ENCODE results near the gene S100A12. TPM values are rescaled to one million over a fixed set of nuclear protein-coding genes. Genes with fewer than 3 reads are reported as not detected.

S100A12 gene
- polyA plus RNA-seq, 3 donors, result 1,275 to 2,834 (median 2,543) TPM

DNA sequence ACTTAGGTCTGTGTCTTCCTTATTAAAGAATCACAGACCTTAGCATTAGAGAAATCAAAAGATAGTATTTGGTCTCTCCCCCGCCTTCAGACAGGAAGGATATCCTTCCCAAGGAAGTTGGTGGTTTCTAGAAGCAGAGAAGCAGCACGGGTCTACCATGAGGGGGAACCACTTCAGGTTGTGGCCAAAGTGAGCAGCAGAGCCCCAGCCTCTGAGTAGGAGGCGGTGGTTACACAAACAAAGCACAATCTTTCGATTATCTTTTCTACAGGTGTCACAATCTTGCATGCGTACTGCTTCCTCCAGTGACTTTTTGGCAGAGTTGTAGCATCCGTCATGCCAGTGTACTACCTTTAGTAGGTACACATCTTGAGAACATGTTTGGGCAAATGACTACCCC is 35.6 kb downstream of the S100A12 start:
- WGBS (ENCODE audit: insufficient coverage), result 47% methylated on average over 5 of the region's 6 CpGs
- peaks cover 32% of the 10 kb centered on the region for H3K4me1 Mint-ChIP-seq
- no peaks in the 10 kb centered on the region for H3K36me3 Mint-ChIP-seq
- H3K9me3 Mint-ChIP-seq, result peaks cover 0 to 3% (median 0%) of the 10 kb centered on the region in 7 donors
- TF ChIP-seq, protein P1, sequence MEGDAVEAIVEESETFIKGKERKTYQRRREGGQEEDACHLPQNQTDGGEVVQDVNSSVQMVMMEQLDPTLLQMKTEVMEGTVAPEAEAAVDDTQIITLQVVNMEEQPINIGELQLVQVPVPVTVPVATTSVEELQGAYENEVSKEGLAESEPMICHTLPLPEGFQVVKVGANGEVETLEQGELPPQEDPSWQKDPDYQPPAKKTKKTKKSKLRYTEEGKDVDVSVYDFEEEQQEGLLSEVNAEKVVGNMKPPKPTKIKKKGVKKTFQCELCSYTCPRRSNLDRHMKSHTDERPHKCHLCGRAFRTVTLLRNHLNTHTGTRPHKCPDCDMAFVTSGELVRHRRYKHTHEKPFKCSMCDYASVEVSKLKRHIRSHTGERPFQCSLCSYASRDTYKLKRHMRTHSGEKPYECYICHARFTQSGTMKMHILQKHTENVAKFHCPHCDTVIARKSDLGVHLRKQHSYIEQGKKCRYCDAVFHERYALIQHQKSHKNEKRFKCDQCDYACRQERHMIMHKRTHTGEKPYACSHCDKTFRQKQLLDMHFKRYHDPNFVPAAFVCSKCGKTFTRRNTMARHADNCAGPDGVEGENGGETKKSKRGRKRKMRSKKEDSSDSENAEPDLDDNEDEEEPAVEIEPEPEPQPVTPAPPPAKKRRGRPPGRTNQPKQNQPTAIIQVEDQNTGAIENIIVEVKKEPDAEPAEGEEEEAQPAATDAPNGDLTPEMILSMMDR (IDR thresholded peaks at IDR 0.05), result no peak
- Histone ChIP-seq H3K9me3 (replicated peaks in 1 of 2; ENCODE audit: control insufficient read depth in 1 of 2, insufficient read depth in 1 of 2, low read length in 2 of 2) (no peaks in the 10 kb centered on the region), H3K4me1 (ENCODE audit: control insufficient read depth in 1 of 2, insufficient read depth in 2 of 2, low read length in 2 of 2) (peaks cover 11 to 16% of the 10 kb centered on the region in 2 donors), H3K27me3 (ENCODE audit: control insufficient read depth in 2 of 2, insufficient read depth in 2 of 2, low read length in 2 of 2) (no peaks in the 10 kb centered on the region), H3K9ac (ENCODE audit: insufficient read depth, low read length, poor library complexity, severe bottlenecking) (no peak overlapping the region), H3K4me2 (replicated peaks; ENCODE audit: extremely low read depth, low read length, poor library complexity, severe bottlenecking) (no peak overlapping the region), H3K79me2 (ENCODE audit: insufficient read depth, low read length) (no peaks in the 10 kb centered on the region), H3K36me3 (replicated peaks in 1 of 2; ENCODE audit: control insufficient read depth in 1 of 2, insufficient read depth in 2 of 2, low read length in 2 of 2) (no peaks in the 10 kb centered on the region), H2AFZ (ENCODE audit: insufficient read depth, low read depth, low read length, poor library complexity, severe bottlenecking) (no peak overlapping the region), H3K4me3 (replicated peaks in 1 of 3; ENCODE audit: low read depth in 2 of 3, low read length in 3 of 3) (no peak overlapping the region), H3K27ac (ENCODE audit: low read depth in 1 of 2, low read length in 2 of 2) (no peak overlapping the region), H4K20me1 (ENCODE audit: insufficient read depth, low read length) (no peaks in the 10 kb centered on the region)
- intact Hi-C loops (cut with micrococcal nuclease), result no loop called here
- no peak overlapping the region for H3K4me3 Mint-ChIP-seq
- peaks cover 3 to 10% (median 6%) of the 10 kb centered on the region in 3 donors for H3K27me3 Mint-ChIP-seq (ENCODE audit: low read depth in 3 of 3)
- H3K27ac Mint-ChIP-seq, result no peak overlapping the region
- DNase-seq, result no peak

DNA sequence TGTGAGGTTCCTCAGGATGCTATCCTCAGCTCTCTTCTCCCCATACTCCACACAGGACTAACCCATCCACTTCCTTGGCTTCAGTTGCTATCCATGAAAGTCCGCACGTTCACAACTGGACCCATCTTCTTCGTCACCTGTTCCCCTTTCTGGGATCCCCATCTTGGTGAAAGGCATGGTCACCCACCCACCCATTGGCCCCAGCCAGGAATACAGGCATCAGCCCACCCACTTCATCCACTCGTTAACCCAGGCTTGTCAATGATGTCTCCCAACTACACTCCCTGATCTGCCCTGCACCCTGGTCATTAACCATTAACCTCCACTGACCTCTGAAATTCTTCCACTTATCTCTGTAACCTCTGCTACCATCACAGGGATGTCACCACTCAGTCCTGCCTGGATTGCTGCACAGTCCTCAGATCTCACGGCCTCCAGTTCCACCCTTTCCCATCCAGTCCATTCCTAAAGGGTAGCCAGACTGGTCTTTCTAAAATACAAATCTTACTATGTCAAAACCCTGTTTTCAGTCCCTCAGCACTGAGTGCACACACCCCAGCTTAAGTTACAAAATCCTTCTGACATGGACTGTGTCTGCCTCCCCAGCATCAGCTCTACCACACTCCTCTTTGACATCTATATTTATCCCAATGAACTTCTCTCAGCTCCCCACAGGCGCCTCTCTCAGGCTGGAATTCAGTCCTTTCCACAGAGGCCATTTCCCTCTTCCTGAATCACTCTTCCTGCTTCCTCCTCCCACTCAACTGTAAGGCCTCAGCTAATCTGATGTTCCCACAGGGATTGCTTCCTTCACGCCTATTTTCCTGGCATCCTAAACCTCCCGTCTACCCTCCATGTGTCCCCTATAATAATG is 37.2 kb downstream of the S100A12 start:
- H3K4me2 ChIP-seq (replicated peaks; ENCODE audit: extremely low read depth, low read length, poor library complexity, severe bottlenecking), result no peak overlapping the region
- TF ChIP-seq, protein P1 (IDR thresholded peaks at IDR 0.05), result no peak
- H3K27me3 Mint-ChIP-seq (ENCODE audit: low read depth in 3 of 3), result peaks cover 3 to 7% (median 6%) of the 10 kb centered on the region in 3 donors
- no peaks in the 10 kb centered on the region for H3K36me3 Mint-ChIP-seq
- H4K20me1 ChIP-seq (ENCODE audit: insufficient read depth, low read length), result no peaks in the 10 kb centered on the region
- H3K9me3 ChIP-seq (replicated peaks in 1 of 2; ENCODE audit: control insufficient read depth in 1 of 2, insufficient read depth in 1 of 2, low read length in 2 of 2), result no peaks in the 10 kb centered on the region
- no peak overlapping the region for H3K4me3 ChIP-seq (replicated peaks in 1 of 3; ENCODE audit: low read depth in 2 of 3, low read length in 3 of 3)
- H3K27ac Mint-ChIP-seq, result peak overlapping the region in 1 of 7 donors; percentile 22
- H3K36me3 ChIP-seq (replicated peaks in 1 of 2; ENCODE audit: control insufficient read depth in 1 of 2, insufficient read depth in 2 of 2, low read length in 2 of 2), result no peaks in the 10 kb centered on the region
- H3K9me3 Mint-ChIP-seq, result peaks cover 0 to 3% (median 0%) of the 10 kb centered on the region in 7 donors
- H3K4me1 ChIP-seq (ENCODE audit: control insufficient read depth in 1 of 2, insufficient read depth in 2 of 2, low read length in 2 of 2), result no peaks in the 10 kb centered on the region
- no peaks in the 10 kb centered on the region for H3K27me3 ChIP-seq (ENCODE audit: control insufficient read depth in 2 of 2, insufficient read depth in 2 of 2, low read length in 2 of 2)
- H3K27ac ChIP-seq (ENCODE audit: low read depth in 1 of 2, low read length in 2 of 2), result no peak overlapping the region
- H3K9ac ChIP-seq (ENCODE audit: insufficient read depth, low read length, poor library complexity, severe bottlenecking), result no peak overlapping the region
- H3K79me2 ChIP-seq (ENCODE audit: insufficient read depth, low read length), result no peaks in the 10 kb centered on the region
- 94% methylated on average over 8 of the region's 8 CpGs for WGBS (ENCODE audit: insufficient coverage)
- peaks cover 16% of the 10 kb centered on the region for H3K4me1 Mint-ChIP-seq
- H3K4me3 Mint-ChIP-seq, result no peak overlapping the region
- no peak overlapping the region for H2AFZ ChIP-seq (ENCODE audit: insufficient read depth, low read depth, low read length, poor library complexity, severe bottlenecking)
- no peak for DNase-seq
- intact Hi-C loops (cut with micrococcal nuclease), result no loop called here
